ENCODE results near the gene PARD6A. TPM values are rescaled to one million over a fixed set of nuclear protein-coding genes. Genes with fewer than 3 reads are reported as not detected.

PARD6A gene
- total RNA-seq (2022; extraction: Qiagen RNA extraction; ENCODE audit: low read depth): 1.4 to 2.3 TPM (median 1.7 TPM) in 5 replicates

GRCh38 chr16:67660564-67661028 lies at the start of gene PARD6A:
TSS of gene PARD6A (plus strand) at chr16:67660960. CDS start at chr16:67661039, 79 bp downstream.

GRCh38 chr16:67659675-67660563 lies 841 bp upstream of the PARD6A start, which contains the start of gene ACD:
TSS of gene ACD (minus strand) at chr16:67660260. CDS start at chr16:67660220, 40 bp downstream.

GRCh38 chr16:67666559-67667452 lies 6.0 kb downstream of the PARD6A start, which contains the start of the genes C16orf86 and ENKD1:
TSS of gene C16orf86 (plus strand) at chr16:67666814. CDS start at chr16:67666971, 157 bp downstream.
TSS of gene ENKD1 (minus strand) at chr16:67666750. CDS start at chr16:67666442, 308 bp downstream.

Other genes starting within 250 kb of the PARD6A start
- 5.8 to 9.2 TPM (median 6.1 TPM) in 5 replicates for gene ZDHHC1, start 244.5 kb upstream of the PARD6A start, total RNA-seq (2022; extraction: Qiagen RNA extraction; ENCODE audit: low read depth)
- gene HSD11B2, start 229.8 kb upstream of the PARD6A start, total RNA-seq (2022; extraction: Qiagen RNA extraction; ENCODE audit: low read depth): 1.5 to 1.8 TPM (median 1.6 TPM) in 5 replicates
- 96.9 to 122 TPM (median 109 TPM) in 5 replicates for gene ATP6V0D1, start 179.8 kb upstream of the PARD6A start, total RNA-seq (2022; extraction: Qiagen RNA extraction; ENCODE audit: low read depth)
- not detected in 5 replicates for gene AGRP, start 177.4 kb upstream of the PARD6A start, total RNA-seq (2022; extraction: Qiagen RNA extraction; ENCODE audit: low read depth)
- gene RIPOR1, start 132.1 kb upstream of the PARD6A start, total RNA-seq (2022; extraction: Qiagen RNA extraction; ENCODE audit: low read depth): 35.5 to 51.5 TPM (median 44.3 TPM) in 5 replicates
- 35.7 to 41.4 TPM (median 37.8 TPM) in 5 replicates for gene CTCF, start 98.4 kb upstream of the PARD6A start, total RNA-seq (2022; extraction: Qiagen RNA extraction; ENCODE audit: low read depth)
- gene CARMIL2, start 15.8 kb upstream of the PARD6A start, total RNA-seq (2022; extraction: Qiagen RNA extraction; ENCODE audit: low read depth): 0.78 to 2.0 TPM (median 1.3 TPM) in 5 replicates
- 30.0 to 36.4 TPM (median 32.9 TPM) in 5 replicates for gene ACD, start 700 bp upstream of the PARD6A start, total RNA-seq (2022; extraction: Qiagen RNA extraction; ENCODE audit: low read depth)
- 7.5 to 12.1 TPM (median 10.7 TPM) in 5 replicates for gene ENKD1, start 5.8 kb downstream of the PARD6A start, total RNA-seq (2022; extraction: Qiagen RNA extraction; ENCODE audit: low read depth)
- 0.11 to 0.17 TPM (median 0.14 TPM) in 3 of 5 replicates, not detected in the others for gene C16orf86, start 5.9 kb downstream of the PARD6A start, total RNA-seq (2022; extraction: Qiagen RNA extraction; ENCODE audit: low read depth)
- gene GFOD2, start 58.4 kb downstream of the PARD6A start, total RNA-seq (2022; extraction: Qiagen RNA extraction; ENCODE audit: low read depth): 17.4 to 19.2 TPM (median 17.8 TPM) in 5 replicates
- gene RANBP10, start 145.6 kb downstream of the PARD6A start, total RNA-seq (2022; extraction: Qiagen RNA extraction; ENCODE audit: low read depth): 8.7 to 9.8 TPM (median 9.2 TPM) in 5 replicates
- 0.35 to 0.83 TPM (median 0.43 TPM) in 5 replicates for gene TSNAXIP1, start 145.9 kb downstream of the PARD6A start, total RNA-seq (2022; extraction: Qiagen RNA extraction; ENCODE audit: low read depth)
- gene THAP11, start 181.4 kb downstream of the PARD6A start, total RNA-seq (2022; extraction: Qiagen RNA extraction; ENCODE audit: low read depth): 24.7 to 45.1 TPM (median 42.2 TPM) in 5 replicates
- gene NUTF2, start 186.0 kb downstream of the PARD6A start, total RNA-seq (2022; extraction: Qiagen RNA extraction; ENCODE audit: low read depth): 231 to 244 TPM (median 242 TPM) in 5 replicates
- gene CENPT, start 186.7 kb downstream of the PARD6A start, total RNA-seq (2022; extraction: Qiagen RNA extraction; ENCODE audit: low read depth): 26.9 to 31.8 TPM (median 29.8 TPM) in 5 replicates
- 58.5 to 70.6 TPM (median 64.6 TPM) in 5 replicates for gene EDC4, start 212.1 kb downstream of the PARD6A start, total RNA-seq (2022; extraction: Qiagen RNA extraction; ENCODE audit: low read depth)
- 0.17 to 0.29 TPM in 2 of 5 replicates, not detected in the others for gene NRN1L, start 223.9 kb downstream of the PARD6A start, total RNA-seq (2022; extraction: Qiagen RNA extraction; ENCODE audit: low read depth)
- gene PSKH1, start 232.3 kb downstream of the PARD6A start, total RNA-seq (2022; extraction: Qiagen RNA extraction; ENCODE audit: low read depth): 11.6 to 18.1 TPM (median 15.8 TPM) in 5 replicates

Measured in A549 treated with CpdA at 1 μM for 4 hours (cell line).